GM21423 (cell line): Measurements from ENCODE around the gene HIP1.
"Not testable (repeated sequence)": the region's sequence is repeated elsewhere in the genome, so short reads cannot be mapped to it uniquely, and the experiment has no call there.

ENCODE experiments used
- ATAC-seq: cut with Tn5 transposase; IDR thresholded peaks from one replicate; pipeline ENCODE4 v1.9.1; 2021; ENCODE audit warnings: mild to moderate bottlenecking, moderate library complexity; ENCODE audit not compliant: unreplicated experiment

The HIP1 gene

GRCh38 chr7:75619636-75620035 is 119.1 kb downstream of the HIP1 start:
- no peak for ATAC-seq

- ATAC-seq: no peak
Measured at GRCh38 chr7:75617634-75618234, 121.0 kb downstream of the HIP1 start.

GRCh38 chr7:75616421-75617167 is 122.1 kb downstream of the HIP1 start:
- ATAC-seq: no peak

- no peak for ATAC-seq
Measured at GRCh38 chr7:75614401-75614800, 124.3 kb downstream of the HIP1 start.

- no peak for ATAC-seq
Measured at GRCh38 chr7:75613351-75613750, 125.4 kb downstream of the HIP1 start.

GRCh38 chr7:75611557-75612178 is 127.1 kb downstream of the HIP1 start:
- no peak for ATAC-seq

GRCh38 chr7:75609416-75609815 is 129.3 kb downstream of the HIP1 start:
- not testable (repeated sequence) for ATAC-seq

- ATAC-seq: no peak
Measured at GRCh38 chr7:75608451-75609122, 130.2 kb downstream of the HIP1 start.

- no peak for ATAC-seq
Measured at GRCh38 chr7:75604408-75604807, 134.3 kb downstream of the HIP1 start.

- not testable (repeated sequence) for ATAC-seq
Measured at GRCh38 chr7:75602831-75603230, 135.9 kb downstream of the HIP1 start.

- ATAC-seq: no peak
Measured at GRCh38 chr7:75601539-75601938, 137.2 kb downstream of the HIP1 start.

- not testable (repeated sequence) for ATAC-seq
Measured at GRCh38 chr7:75600748-75601147, 138.0 kb downstream of the HIP1 start.

- ATAC-seq: no peak
Measured at GRCh38 chr7:75599244-75599781, 139.4 kb downstream of the HIP1 start.

- no peak for ATAC-seq
Measured at GRCh38 chr7:75596727-75597614, 141.8 kb downstream of the HIP1 start.

- ATAC-seq: no peak
Measured at GRCh38 chr7:75595766-75596165, 143.0 kb downstream of the HIP1 start.

- not testable (repeated sequence) for ATAC-seq
Measured at GRCh38 chr7:75593500-75594184, 145.1 kb downstream of the HIP1 start.

- ATAC-seq: no peak
Measured at GRCh38 chr7:75591467-75592255, 147.1 kb downstream of the HIP1 start.

GRCh38 chr7:75590373-75591005 is 148.3 kb downstream of the HIP1 start:
- no peak for ATAC-seq
